Mucosa of rectum (tissue), 2 donors: ENCODE results near the gene CSNK2A1.

Experiments
- H3K27ac ChIP-seq, 2 donors: one replicate each; pipeline ENCODE4 v1.7.0; 2013; ENCODE audit warnings: inconsistent platforms in 2 of 2, low read depth in 2 of 2, low read length in 2 of 2
- H3K27me3 ChIP-seq, 2 donors: one replicate each; pipeline ENCODE4 v1.7.0; 2013; ENCODE audit warnings: low read length in 2 of 2; ENCODE audit not compliant: control insufficient read depth in 2 of 2, insufficient read depth in 2 of 2
- H3K36me3 ChIP-seq, 2 donors: one replicate each; pipeline ENCODE4 v1.7.0; 2013; ENCODE audit warnings: low read length in 2 of 2; ENCODE audit not compliant: control insufficient read depth in 2 of 2, insufficient read depth in 2 of 2
- H3K4me1 ChIP-seq, 2 donors: one replicate each; pipeline ENCODE4 v1.7.0; 2013; ENCODE audit warnings: low read length in 2 of 2, mild to moderate bottlenecking in 1 of 2; ENCODE audit not compliant: control insufficient read depth in 2 of 2, insufficient read depth in 2 of 2
- H3K4me3 ChIP-seq, 2 donors: one replicate each; pipeline ENCODE4 v1.7.0; 2013; ENCODE audit warnings: low read length in 2 of 2
- H3K9ac ChIP-seq, 2 donors: one replicate each; pipeline ENCODE4 v1.7.0; 2013; ENCODE audit warnings: low read length in 2 of 2, low read depth in 1 of 2, mild to moderate bottlenecking in 1 of 2
- H3K9me3 ChIP-seq, 2 donors: one replicate each; pipeline ENCODE4 v1.7.0; 2013; ENCODE audit warnings: low read length in 2 of 2; ENCODE audit not compliant: control insufficient read depth in 2 of 2
- donor health status: healthy.
- donor health status: Normal muscosa, but diverticular disease.

Gene CSNK2A1

GRCh38 chr20:497979-498378 lies 45.6 kb downstream of the CSNK2A1 start:
- H3K9me3 ChIP-seq, result no peaks in the 10 kb centered on the region
- H3K4me1 ChIP-seq, result no peaks in the 10 kb centered on the region
- H3K36me3 ChIP-seq, result peaks cover 50 to 72% of the 10 kb centered on the region in 2 donors
- no peak overlapping the region for H3K4me3 ChIP-seq
- H3K9ac ChIP-seq, result no peak overlapping the region
- no peaks in the 10 kb centered on the region for H3K27me3 ChIP-seq
- no peak overlapping the region for H3K27ac ChIP-seq

GRCh38 chr20:496126-496696 lies 47.4 kb downstream of the CSNK2A1 start:
- H3K4me1 ChIP-seq, result no peaks in the 10 kb centered on the region
- no peaks in the 10 kb centered on the region for H3K9me3 ChIP-seq
- no peak overlapping the region for H3K4me3 ChIP-seq
- no peak overlapping the region for H3K9ac ChIP-seq
- H3K27me3 ChIP-seq, result no peaks in the 10 kb centered on the region
- peaks cover 50 to 73% of the 10 kb centered on the region in 2 donors for H3K36me3 ChIP-seq
- no peak overlapping the region for H3K27ac ChIP-seq

- no peak overlapping the region for H3K27ac ChIP-seq
- no peaks in the 10 kb centered on the region for H3K9me3 ChIP-seq
- H3K4me3 ChIP-seq, result no peak overlapping the region
- no peaks in the 10 kb centered on the region for H3K27me3 ChIP-seq
- H3K4me1 ChIP-seq, result no peaks in the 10 kb centered on the region
- H3K36me3 ChIP-seq, result peaks cover 61 to 73% of the 10 kb centered on the region in 2 donors
- H3K9ac ChIP-seq, result no peak overlapping the region
These were observed 51.4 kb downstream of the CSNK2A1 start for GRCh38 chr20:492159-492558.

- Histone ChIP-seq H3K4me3 (no peak overlapping the region), H3K4me1 (no peaks in the 10 kb centered on the region), H3K36me3 (peaks cover 71 to 75% of the 10 kb centered on the region in 2 donors), H3K9me3 (no peaks in the 10 kb centered on the region), H3K27ac (no peak overlapping the region), H3K9ac (no peak overlapping the region), H3K27me3 (no peaks in the 10 kb centered on the region)
These were observed 55.9 kb downstream of the CSNK2A1 start for GRCh38 chr20:487655-488054.

GRCh38 chr20:483815-484644 lies 59.6 kb downstream of the CSNK2A1 start:
- Histone ChIP-seq H3K9ac (no peak overlapping the region), H3K36me3 (peaks cover 63 to 65% of the 10 kb centered on the region in 2 donors), H3K27me3 (no peaks in the 10 kb centered on the region), H3K9me3 (no peaks in the 10 kb centered on the region), H3K4me1 (no peaks in the 10 kb centered on the region), H3K27ac (no peak overlapping the region), H3K4me3 (no peak overlapping the region)

- no peaks in the 10 kb centered on the region for H3K9me3 ChIP-seq
- H3K27ac ChIP-seq, result no peak overlapping the region
- no peak overlapping the region for H3K4me3 ChIP-seq
- no peaks in the 10 kb centered on the region for H3K4me1 ChIP-seq
- no peaks in the 10 kb centered on the region for H3K27me3 ChIP-seq
- H3K9ac ChIP-seq, result no peak overlapping the region
- H3K36me3 ChIP-seq, result peaks cover 43 to 47% of the 10 kb centered on the region in 2 donors
These were observed 62.4 kb downstream of the CSNK2A1 start for GRCh38 chr20:481167-481566.

GRCh38 chr20:480044-480443 lies 63.5 kb downstream of the CSNK2A1 start:
- no peaks in the 10 kb centered on the region for H3K9me3 ChIP-seq
- H3K36me3 ChIP-seq, result peaks cover 33 to 39% of the 10 kb centered on the region in 2 donors
- H3K9ac ChIP-seq, result no peak overlapping the region
- no peak overlapping the region for H3K27ac ChIP-seq
- no peak overlapping the region for H3K4me3 ChIP-seq
- no peaks in the 10 kb centered on the region for H3K27me3 ChIP-seq
- peaks cover 0 to 7% of the 10 kb centered on the region in 2 donors for H3K4me1 ChIP-seq

GRCh38 chr20:479487-479886 lies 64.1 kb downstream of the CSNK2A1 start:
- Histone ChIP-seq H3K9me3 (no peaks in the 10 kb centered on the region), H3K9ac (no peak overlapping the region), H3K36me3 (peaks cover 32 to 37% of the 10 kb centered on the region in 2 donors), H3K27ac (no peak overlapping the region), H3K4me3 (no peak overlapping the region), H3K4me1 (peaks cover 0 to 7% of the 10 kb centered on the region in 2 donors), H3K27me3 (no peaks in the 10 kb centered on the region)

- no peak overlapping the region for H3K4me3 ChIP-seq
- peaks cover 0 to 7% of the 10 kb centered on the region in 2 donors for H3K4me1 ChIP-seq
- H3K36me3 ChIP-seq, result peaks cover 27 to 32% of the 10 kb centered on the region in 2 donors
- H3K27me3 ChIP-seq, result no peaks in the 10 kb centered on the region
- no peak overlapping the region for H3K27ac ChIP-seq
- H3K9me3 ChIP-seq, result no peaks in the 10 kb centered on the region
- H3K9ac ChIP-seq, result no peak overlapping the region
These were observed 64.6 kb downstream of the CSNK2A1 start for GRCh38 chr20:478949-479429.
